HepG2 (cell line): ENCODE data around the gene HMG20B.

Source experiments
- RAD21 ChIP-seq: fragments of 450-650 bp; formaldehyde crosslinking; IDR thresholded peaks from 2 replicates; pipeline ENCODE4 v1.5.0; 2020; ENCODE audit warnings: mild to moderate bottlenecking
- TF ChIP-seq, protein P1 (sequence below): sonication (generic); formaldehyde crosslinking; IDR thresholded peaks from 2 replicates; pipeline ENCODE4 v1.5.0; 2020; ENCODE audit warnings: missing genetic modification reagents

DNA sequence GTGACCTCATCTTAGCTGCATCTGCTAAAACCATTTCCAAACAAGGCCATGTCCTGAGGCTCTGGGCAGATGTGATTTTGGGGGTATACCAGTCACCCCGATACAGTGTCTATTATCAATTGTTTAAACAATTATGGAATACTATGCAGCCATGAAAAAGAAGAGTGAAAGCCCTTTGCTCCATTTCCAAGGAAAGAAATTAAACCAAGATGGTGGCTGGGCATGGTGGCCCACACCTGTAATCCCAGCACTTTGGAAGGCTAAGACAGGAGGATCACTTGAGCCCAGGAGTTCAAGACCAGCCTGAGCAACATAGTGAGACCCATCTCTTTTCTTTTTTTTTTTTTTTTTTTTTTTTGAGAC is 33.0 kb upstream of the HMG20B start:
- TF ChIP-seq RAD21 (CRISPR knock-in tag) = no peak
- TF ChIP-seq, protein P1, sequence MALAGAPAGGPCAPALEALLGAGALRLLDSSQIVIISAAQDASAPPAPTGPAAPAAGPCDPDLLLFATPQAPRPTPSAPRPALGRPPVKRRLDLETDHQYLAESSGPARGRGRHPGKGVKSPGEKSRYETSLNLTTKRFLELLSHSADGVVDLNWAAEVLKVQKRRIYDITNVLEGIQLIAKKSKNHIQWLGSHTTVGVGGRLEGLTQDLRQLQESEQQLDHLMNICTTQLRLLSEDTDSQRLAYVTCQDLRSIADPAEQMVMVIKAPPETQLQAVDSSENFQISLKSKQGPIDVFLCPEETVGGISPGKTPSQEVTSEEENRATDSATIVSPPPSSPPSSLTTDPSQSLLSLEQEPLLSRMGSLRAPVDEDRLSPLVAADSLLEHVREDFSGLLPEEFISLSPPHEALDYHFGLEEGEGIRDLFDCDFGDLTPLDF (CRISPR knock-in tag) = no peak
